Uterus (tissue), 2 donors: ENCODE data around the gene CLSTN2.

Experiments
- POLR2A ChIP-seq, 2 donors: fragments of 450-650 bp; IDR thresholded peaks; one replicate each; pipeline ENCODE4 v1.6.1; 2016; ENCODE audit warnings: antibody characterized with exemption in 2 of 2, mild to moderate bottlenecking in 1 of 2, moderate library complexity in 1 of 2
- TF ChIP-seq, protein P1 (sequence below), 4 experiments: fragments of 200-600 bp in 2 of 4; fragments of 450-650 bp in 2 of 4; sonication (generic) in 2 of 4; IDR thresholded peaks; one replicate each; pipeline ENCODE4 v1.5.1; 2016 to 2019; ENCODE audit warnings: antibody characterized with exemption in 4 of 4, mild to moderate bottlenecking in 2 of 4, moderate library complexity in 1 of 4

DNA sequence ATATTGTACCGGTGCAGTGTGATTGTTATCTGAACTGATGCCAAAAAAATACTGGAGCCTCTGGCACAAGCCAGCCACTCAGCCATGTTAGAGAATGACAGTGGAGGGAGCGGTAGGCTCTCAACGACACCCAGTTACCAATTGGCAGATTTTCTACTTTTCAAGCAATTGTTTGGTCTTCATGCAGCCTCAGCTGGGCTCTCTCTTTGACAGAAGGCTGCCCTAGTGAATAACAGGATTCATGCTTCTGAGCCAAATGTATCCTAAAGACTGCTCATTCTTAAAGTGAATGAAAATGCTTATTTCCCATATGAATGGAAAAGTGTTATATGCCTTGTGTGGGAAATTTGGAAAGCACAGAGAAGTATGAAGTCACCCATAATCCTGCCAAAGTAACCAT, 481.7 kb downstream of the CLSTN2 start:
- TF ChIP-seq, protein P1, sequence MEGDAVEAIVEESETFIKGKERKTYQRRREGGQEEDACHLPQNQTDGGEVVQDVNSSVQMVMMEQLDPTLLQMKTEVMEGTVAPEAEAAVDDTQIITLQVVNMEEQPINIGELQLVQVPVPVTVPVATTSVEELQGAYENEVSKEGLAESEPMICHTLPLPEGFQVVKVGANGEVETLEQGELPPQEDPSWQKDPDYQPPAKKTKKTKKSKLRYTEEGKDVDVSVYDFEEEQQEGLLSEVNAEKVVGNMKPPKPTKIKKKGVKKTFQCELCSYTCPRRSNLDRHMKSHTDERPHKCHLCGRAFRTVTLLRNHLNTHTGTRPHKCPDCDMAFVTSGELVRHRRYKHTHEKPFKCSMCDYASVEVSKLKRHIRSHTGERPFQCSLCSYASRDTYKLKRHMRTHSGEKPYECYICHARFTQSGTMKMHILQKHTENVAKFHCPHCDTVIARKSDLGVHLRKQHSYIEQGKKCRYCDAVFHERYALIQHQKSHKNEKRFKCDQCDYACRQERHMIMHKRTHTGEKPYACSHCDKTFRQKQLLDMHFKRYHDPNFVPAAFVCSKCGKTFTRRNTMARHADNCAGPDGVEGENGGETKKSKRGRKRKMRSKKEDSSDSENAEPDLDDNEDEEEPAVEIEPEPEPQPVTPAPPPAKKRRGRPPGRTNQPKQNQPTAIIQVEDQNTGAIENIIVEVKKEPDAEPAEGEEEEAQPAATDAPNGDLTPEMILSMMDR (IDR thresholded peaks at IDR 0.05): no peak
- TF ChIP-seq POLR2A (IDR thresholded peaks at IDR 0.05): no peak
